ENCODE results near the gene PAPOLG.

- no peak for TF ChIP-seq REST (IDR thresholded peaks at IDR 0.05; ENCODE audit: insufficient read depth in 1 of 2, low read depth in 2 of 2, low read length in 2 of 2)
- no peak for TF ChIP-seq POLR2AphosphoS5 (IDR thresholded peaks at IDR 0.05; ENCODE audit: low read depth, low read length)
- TF ChIP-seq SIN3A (IDR thresholded peaks at IDR 0.05; ENCODE audit: borderline replicate concordance, insufficient read depth, low read length), result no peak
- TF ChIP-seq TAF1 (IDR thresholded peaks at IDR 0.05; ENCODE audit: borderline replicate concordance, insufficient read depth, low read length), result no peak
- no peak for TF ChIP-seq FOXP2 (optimal IDR thresholded peaks at IDR 0.05; ENCODE audit: borderline replicate concordance, extremely low read depth, extremely low read length, insufficient read depth)
These were observed 14.5 kb upstream of the PAPOLG start for GRCh38 chr2:60741576-60741975.
